NCI-H460 (cell line): ENCODE measurements around the gene DAZAP1. TPM values are rescaled to one million over a fixed set of nuclear protein-coding genes. Genes with fewer than 3 reads are reported as not detected.
"Not testable (repeated sequence)": the region's sequence is repeated elsewhere in the genome, so short reads cannot be mapped to it uniquely, and the experiment has no call there.

ENCODE experiments used
- DNase-seq: peaks from one replicate; pipeline ENCODE4 v3.0.0-alpha.2; 2016; ENCODE audit warnings: low read depth; ENCODE audit errors: extremely low read depth
- total RNA-seq: library from RNA; depleted of rRNA; stranded (reverse); fragments of >200 nt; shearing (Covaris generic); gene quantifications from 2 replicates; pipeline ENCODE4 v1.2.3, GENCODE V29; 2014

DAZAP1 gene
- total RNA-seq, 1 experiment from 2014 or later, result 122 TPM

DNA sequence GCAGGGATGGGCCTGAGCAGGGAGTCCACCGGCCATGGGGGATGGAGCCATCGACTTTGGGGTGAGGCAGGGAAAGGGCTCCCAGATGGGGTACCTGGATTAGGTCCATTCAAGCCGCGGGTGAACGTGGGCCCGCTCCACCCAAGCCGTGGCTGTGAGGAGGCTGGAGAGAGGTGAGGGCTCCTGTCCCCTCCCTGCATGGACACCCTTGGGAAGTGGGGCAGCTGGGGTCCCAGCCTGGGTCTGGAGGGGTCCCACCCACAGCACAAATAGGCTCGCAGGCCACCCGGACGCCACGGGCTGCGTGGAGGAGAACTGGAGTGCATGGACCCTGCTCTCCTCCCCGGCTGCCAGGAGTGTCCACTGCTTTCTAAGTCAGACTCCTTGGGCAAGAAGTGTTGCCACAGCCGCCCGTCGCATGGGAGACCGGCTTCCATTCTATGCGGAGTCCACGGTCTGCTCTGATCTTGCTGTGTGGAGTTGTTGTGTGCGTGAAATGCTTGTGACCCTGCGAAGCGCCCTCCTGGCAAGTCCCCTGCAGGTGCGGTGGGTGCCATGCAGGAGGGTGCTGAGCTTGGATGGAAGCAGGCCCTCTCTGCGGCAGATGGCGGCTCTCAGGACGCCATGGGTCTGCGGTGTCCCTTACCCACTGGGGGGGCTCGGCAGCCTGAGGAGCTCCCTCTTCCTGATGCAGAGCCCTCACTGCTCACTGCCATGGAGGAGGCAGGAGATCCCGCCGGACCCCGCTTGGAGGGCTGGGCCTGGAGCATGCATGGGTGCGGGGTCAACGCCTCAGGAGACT lies 2.0 kb downstream of the DAZAP1 start:
- no peak for DNase-seq

DNA sequence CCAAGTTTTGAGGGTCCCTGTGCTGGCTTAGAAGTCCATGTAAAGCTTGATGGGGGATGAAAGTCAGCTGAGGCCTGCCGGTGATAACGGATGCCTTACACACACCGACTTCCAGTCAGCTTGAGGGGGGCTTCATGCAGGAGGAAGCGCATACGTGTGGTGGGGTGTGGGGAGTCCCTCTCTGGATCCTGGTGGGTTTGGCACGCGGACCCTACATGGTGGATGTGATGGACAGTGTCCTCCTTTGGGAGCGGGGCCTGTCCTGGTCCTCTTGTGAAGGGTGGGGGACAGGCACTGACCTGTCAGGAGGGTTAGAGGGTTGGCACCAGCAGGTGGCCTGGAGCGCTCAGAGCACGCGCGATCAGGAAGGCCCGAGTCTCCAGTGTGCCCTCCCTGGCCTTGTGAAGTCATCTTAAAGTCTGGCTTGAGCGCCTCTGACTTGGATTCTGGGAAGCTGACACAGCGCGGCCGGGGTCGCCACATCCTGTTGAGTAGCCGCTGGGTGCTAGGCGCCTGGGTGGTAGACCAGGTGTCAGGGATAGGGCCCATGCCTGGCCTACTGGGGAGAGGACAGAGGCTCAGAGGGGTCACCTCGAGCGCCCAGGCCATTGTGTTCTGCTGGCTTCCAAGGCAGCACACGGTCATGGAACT lies 2.9 kb downstream of the DAZAP1 start:
- no peak for DNase-seq

DNA sequence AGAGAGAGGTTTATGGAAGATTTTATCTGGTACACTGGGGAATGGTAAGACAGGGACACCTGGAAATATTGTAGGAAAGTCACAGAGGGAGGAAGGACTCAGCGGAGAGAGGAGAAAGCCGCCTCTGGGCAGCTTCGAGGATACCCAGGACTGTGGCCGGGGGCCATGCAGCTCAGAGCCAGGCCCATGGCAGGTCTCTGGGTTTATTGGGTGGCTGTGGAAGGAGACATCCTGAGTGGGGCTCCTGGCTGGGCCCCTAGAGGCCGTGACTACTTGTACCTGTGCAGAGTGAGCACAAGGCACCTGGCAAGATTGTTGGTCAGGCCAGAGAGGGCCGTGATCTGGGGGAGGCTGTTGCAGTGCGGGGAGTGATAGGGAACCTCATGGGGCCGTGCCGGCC lies 3.4 kb downstream of the DAZAP1 start:
- no peak for DNase-seq

DNA sequence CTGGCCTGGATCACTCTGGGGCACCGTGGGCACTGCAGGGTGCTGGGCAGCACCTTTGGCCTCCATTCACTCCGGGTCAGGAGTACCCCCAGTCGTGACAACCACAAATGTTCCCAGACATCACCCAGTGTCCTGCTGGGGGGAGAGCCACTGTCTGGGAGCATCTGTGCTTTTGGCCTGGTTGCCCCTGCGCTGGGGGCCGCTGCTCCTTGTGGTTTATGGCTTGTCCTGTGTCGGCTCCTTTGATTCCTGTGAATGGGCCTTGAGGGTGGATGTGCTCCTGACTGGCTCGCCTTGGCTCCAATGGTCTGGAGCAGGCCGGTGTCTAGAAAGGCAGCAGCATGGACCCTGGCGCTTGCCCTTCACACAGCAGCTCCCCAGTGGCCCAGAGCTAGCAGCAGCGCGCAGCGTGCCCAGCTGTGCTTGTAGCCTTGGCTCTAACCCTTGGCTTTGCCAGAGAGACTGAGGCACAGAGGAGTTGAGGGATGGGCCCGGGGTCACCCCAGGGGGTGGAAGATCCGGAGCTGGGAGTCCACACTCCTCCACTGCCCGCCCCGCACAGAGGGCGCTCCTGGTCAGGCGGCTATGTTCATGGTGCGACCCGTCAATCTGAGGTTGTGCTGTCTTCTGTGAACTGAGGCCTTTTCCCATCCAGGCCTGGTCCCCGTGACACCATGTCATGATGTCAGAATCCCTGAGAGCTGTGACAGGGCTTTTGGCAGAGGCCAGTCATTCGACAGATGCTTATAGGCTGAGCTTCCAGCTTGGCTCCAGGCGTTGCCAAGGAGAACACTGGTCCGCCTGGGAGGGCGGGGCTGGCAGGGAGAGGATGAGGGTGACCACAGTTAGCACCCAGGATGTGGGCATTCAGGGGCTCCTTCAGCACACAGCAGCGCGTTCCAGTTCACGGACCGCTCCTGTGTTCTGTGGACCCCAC lies 4.1 kb downstream of the DAZAP1 start:
- no peak for DNase-seq

DNA sequence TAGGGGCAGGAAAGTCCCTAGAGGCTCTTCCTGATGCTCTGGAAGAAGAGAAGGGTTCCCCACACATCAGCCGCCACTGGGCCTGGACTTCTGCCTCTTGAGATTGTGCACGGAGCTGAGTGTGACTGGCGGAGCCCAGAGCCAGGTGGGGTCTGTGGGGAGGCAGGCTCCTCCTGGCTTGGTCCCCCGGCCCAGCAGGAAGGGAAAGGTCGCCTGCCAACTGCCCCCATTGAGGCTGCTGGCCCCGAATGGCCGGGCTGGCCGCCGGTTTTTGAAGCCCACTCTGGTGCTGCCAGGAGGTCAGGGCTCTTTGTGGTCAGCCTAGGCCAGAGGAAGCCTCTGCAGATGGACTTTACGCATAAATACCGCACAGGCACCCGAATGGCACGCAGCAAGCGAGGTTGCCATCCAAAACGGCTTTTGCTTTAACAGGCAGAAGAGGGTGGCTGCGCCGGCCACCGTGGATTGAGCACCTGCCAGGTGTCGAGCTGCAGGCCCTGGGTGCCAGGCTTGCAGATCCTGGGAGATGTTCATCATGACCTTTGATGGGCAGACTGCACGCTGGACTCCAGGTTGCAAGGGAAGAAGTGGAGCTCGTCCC lies 5.0 kb downstream of the DAZAP1 start:
- DNase-seq, result no peak

DNA sequence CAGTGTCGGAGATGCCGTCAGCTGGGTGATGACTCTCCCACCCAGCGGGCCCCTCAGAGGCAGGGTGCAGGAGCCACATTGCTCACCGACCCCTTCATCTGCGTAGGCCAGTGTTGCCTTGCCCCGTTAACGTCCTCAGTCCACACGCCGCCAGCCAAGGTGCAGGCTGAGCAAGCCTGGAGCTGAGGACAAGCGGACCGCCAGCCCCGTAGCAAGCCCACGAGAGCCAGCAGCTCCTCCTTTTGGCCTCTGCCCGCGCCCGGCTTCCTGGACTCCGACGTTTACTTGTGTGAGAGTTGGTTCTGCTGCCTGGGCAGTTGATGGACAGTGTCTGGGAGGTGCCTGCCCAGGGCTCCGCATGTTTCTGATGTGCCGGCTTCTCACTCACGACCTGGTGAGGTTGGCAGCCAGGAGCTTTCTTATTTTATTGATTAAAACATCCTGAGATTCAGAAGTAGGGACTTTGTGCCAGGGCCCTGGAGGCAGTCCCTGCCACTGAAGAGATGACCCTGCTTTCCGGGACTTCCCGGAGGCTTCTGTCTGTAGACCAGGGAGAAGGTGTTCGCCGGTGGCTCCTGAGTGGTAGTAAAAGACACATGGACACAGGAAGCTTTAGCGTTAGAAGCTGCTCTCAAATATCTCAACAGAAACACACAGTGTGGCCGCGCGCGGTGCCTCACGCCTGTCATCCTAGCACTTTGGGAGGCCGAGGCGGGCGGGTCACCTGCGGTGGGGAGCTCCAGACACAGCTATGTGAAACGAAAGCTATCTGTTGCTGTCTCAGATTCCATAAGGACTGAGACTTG lies 5.8 kb downstream of the DAZAP1 start:
- no peak for DNase-seq

DNA sequence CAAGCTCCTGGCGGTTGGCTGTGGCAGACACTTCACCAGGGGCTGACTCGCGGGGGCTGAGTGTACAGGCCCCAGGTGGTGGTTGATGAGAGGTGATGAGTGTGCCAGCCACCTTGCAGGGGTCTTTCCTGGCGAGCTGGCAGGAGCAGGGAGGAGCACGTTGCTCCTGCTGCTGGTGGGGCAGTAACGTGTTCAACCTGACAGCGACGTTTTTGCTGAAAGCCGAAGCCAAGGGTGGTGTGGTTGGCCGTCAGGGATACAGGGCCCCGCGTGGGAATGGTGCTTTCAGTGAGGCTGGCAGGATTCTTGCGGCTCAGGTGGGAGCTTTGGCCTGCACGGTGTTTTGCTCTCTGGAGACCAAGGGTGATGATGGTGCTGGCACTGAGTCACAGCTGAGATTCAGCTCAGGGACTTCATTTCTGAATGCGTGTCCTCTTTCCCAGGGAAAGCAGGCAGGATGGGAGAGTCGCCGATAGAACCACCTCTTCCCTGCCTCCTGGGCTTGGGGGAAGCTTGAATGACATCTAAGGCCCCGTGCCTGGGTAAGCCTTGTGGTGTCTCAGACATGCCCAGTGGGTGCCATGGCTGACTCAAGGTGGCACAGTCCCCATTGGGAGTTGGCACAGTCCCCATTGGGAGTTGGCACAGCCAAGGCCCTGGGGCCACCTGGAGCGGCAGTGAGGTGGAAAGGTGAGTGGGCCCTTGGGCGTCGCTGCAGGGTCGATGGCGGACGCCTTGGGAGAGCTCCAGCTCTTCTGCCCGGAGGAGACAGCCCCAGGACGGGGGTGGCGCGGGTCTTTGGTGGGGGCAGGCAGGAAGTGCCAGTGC lies 8.8 kb downstream of the DAZAP1 start:
- no peak for DNase-seq

DNA sequence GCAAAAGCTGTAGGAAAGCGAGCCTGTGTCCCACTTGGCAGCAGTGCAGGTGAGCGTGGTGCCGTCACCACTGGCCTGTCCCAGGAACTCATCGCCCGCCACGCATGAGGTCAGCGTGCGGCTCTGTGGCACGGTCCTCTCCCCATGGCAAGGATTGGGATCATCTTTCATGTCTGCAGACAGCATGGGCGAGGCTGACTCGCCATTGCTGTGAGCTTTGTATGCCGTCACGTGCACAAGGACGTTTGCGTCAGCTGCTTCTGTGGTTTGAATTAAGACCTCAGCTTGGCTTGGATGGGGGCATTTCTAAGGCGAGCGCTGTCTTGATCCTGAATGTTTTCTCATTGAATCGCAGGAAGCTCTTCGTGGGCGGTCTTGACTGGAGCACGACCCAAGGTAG lies 9.8 kb downstream of the DAZAP1 start:
- DNase-seq, result no peak

DNA sequence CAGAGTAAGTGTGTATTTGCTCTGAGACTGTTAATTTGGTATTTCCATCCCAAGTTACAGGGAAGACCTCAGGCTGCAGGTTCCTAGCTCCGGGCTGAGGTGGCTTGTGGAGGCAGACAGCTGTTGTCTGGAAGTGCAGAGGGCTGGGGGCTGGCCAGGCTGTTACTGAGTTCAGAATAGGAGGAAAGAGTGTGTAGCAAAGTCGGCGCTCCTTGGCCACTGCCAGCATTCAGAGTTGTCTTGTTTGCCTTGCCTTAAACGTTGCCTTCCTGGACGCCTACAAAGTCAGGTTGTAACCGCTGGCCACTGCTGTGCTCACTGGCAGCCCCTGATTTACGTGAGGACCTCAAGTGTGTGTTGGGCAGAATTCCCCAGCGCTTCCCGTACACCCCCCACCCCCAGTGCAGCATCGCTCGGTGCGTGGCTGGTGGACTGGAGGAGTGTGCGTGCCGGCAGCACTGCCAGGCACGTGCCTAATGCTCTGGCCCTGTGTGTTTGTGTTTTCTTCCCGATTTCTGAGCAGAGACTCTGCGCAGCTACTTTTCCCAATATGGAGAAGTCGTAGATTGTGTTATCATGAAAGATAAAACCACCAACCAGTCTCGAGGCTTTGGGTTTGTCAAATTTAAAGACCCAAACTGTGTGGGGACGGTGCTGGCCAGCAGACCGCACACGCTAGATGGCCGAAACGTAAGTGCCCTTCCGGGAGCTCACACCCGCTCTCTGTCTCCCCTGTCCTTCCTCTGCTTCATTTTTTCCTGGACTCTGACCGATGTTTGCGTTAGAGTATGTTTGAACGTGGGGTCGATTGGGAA lies 10.5 kb downstream of the DAZAP1 start:
- DNase-seq, result no peak

DNA sequence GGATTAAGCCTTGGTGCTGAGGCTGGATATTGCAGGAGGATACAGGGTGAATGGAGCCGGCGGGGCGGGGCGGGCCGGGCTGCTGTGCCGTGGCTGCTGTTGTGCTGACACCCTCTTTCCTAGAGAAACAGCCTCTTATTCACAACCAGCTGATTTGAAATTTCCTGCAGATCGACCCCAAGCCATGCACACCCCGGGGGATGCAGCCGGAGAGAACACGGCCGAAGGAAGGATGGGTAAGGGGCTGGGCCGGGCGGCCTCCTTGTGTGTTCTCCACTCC lies 11.1 kb downstream of the DAZAP1 start:
- no peak for DNase-seq

DNA sequence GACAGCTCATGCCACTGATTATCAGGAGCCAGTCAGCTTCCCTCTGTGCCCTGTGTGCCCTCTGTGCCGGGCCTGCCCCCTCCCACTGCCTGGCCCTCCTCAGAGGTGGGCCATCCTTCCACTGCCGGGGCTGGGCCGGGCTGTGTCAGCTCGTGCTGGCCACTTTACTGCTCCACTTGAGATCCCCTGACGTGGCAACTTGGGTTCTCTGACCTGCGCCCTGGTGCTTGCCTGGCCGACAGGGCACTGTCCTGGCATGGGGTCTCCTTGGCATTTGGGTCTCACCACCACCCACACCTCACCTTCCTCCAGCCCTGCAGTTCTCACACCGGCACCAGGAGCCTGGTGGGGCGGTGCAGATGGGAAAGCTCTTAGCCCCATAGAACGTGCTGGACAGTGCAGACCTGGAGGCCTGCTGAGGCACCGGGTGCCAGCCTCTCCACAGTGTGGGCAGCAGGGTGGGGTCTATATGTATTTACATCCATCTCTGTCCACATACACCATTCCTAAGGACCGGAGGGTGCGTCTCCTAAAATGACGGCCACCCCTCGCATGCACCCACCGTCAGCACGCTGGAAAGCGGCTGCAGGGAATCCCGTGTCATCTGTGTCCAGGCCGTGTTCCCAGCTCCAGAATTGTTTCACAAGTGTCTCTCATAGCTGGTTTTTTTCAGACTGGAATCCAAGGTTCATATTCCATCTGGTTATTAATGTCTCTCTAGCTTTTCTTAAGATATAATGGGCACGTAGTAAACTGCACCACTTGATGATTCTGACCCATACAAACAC lies 11.8 kb downstream of the DAZAP1 start:
- DNase-seq, result no peak

DNA sequence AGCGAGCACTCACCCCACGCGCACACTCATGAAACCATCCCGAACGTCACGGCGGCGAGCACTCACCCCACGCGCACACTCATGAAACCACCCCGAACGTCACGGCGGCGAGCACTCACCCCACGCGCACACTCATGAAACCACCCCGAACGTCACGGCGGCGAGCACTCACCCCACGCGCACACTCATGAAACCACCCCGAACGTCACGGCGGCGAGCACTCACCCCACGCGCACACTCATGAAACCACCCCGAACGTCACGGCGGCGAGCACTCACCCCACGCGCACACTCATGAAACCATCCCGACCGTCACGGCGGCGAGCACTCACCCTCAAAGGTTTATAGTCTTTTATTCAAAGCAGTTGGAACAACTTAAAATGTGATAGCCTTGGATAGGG lies 12.7 kb downstream of the DAZAP1 start:
- DNase-seq, result not testable (repeated sequence)

DNA sequence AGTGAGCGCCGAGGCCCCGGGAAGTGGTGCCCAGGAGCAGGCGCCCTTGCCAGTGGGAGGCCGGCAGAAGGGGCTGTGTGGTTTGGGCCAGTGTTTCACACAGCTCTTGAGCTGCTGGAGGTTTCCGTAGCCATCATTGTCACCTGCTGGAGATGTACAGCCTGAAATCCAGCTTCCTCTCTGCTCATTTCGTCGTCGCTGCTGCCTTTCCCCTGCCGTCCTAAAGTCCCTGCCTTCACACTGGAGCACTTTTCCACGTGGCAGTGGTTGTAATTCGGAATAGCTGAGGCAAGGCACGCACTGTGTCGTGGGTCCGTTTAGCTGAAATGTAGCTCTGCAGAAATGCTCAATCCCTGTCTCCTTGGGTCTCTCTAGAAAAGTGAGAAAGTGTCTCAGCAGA lies 13.2 kb downstream of the DAZAP1 start:
- no peak for DNase-seq

DNA sequence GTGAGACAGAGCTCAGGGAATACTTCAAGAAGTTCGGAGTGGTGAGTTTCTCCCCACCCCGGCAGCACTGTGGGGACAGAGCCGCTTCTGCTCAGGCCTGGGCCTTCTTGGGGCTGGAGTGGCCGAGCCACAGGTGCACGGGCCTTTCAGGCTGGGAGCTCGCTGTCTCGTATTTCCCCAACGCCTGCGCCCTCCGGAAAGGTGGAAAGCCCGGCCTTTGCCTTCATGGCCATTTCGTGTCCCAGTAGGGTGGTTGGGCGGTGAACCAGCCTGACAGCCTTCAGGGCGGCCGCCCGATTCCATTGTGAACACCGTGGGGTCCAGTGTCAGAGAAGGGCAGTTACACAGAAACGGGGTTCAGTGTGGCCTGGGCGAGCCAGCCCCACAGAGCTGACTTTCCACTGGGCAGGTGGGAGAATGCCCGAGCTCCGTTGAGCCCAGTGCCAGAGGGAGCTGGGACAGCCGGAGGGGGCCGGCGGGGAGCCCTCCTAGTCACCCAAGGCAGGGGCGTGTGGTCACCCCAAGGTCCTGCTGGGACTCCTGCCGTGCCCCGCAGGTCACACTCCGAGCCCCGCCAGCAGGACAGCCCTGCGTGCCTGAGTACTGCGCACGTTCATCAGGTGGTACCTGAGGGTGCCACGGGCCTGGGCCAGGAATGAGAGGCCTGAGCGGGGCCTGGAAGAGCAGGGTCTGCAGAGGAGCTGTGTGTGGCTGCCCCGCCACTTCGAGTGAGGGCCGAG lies 14.0 kb downstream of the DAZAP1 start:
- DNase-seq, result no peak

DNA sequence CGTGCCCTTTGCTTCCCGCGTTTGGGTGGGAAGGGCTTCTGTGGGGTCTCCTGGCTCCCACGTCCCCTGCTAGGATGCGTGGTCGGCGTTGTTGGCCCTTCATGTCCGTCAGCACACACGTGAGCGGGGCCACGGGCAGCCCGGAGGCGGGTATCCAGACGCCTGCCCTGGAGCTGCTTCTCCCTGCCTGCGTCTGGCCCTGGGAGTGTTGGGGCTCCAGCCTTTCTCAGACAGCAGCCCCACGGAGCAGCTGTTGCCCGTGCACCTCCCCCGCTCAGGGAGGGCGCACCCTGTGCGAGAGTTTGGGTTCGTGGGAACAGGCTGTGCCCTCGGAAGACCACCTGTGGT lies 14.5 kb downstream of the DAZAP1 start:
- DNase-seq, result no peak

DNA sequence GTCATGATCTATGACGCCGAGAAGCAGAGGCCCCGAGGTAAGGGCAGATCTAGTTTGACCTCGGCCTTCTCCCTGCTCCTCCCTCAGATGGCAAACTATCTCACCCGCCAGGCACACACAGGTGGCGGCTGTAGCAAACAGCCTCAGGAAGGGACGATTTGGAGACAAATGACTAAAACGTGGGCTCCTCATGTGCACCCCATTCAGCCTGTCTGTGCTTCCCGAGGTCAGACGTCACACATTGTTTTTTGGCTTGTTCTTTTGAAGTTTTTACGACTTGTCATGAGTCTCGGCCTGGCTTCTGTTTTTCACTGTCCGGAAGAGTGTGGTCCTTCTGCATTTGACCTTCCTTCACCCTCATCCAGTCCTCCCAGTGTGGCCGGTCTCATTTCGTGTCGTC lies 15.0 kb downstream of the DAZAP1 start:
- no peak for DNase-seq

DNA sequence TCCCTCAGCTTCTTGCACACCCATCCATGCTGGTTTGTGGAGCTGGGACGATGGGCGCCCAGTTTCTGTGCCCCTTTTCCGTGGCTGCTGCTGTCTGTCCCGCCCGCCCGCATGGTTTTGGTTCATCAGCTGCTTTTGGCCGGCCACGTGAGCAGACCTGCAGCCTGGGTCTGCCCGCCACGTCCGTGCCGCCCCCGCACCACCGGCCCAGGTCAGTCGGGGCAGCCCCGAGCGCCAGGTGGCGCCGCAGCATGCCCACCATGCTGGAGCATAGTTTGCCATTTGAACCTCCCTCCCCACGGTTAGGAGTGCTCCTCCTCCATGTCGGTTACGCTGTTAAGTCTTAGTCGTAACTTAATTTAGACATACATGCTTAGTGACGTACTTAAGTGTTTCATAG lies 15.6 kb downstream of the DAZAP1 start:
- no peak for DNase-seq
